BJ (cell line): ENCODE results near the gene ETV4. TPM values are rescaled to one million over a fixed set of nuclear protein-coding genes. Genes with fewer than 3 reads are reported as not detected.
A peak's percentile ranks its signal among the peaks of the same experiment; 100 is the strongest.

Source experiments
- CTCF ChIA-PET: fragments of 350-600 bp; formaldehyde crosslinking; extraction: SDS; loops from one replicate; lab custom pipeline; 2021; ENCODE audit warnings: antibody characterized with exemption, inconsistent platforms; lab: Yijun Ruan, JAX
- POLR2A ChIA-PET: fragments of 300-600 bp; sonication (Branson Sonifier 250); formaldehyde crosslinking; extraction: SDS; loops from one replicate; lab custom pipeline; 2021; ENCODE audit warnings: antibody characterized with exemption; lab: Charles Lee
- DNase-seq: peaks from one replicate; pipeline ENCODE4 v3.0.0-alpha.2; 2011; ENCODE audit warnings: low read depth
- H3K27me3 ChIP-seq: 2 replicates; pipeline ENCODE4 v1.6.0; 2011; ENCODE audit warnings: low read length; ENCODE audit not compliant: control insufficient read depth, insufficient read depth
- H3K36me3 ChIP-seq: 2 replicates; pipeline ENCODE4 v1.5.1; 2011; ENCODE audit warnings: low read length; ENCODE audit not compliant: control insufficient read depth, insufficient read depth
- H3K4me3 ChIP-seq: 2 replicates; pipeline ENCODE4 v1.5.1; 2011; ENCODE audit warnings: low read depth, mild to moderate bottlenecking, control low read depth, low read length
- CTCF ChIP-seq: IDR thresholded peaks from 2 replicates; pipeline ENCODE4 v1.5.1; 2011; ENCODE audit warnings: low read depth, mild to moderate bottlenecking, control low read depth, inconsistent platforms, low read length, moderate library complexity; ENCODE audit not compliant: insufficient read depth
- polyA plus RNA-seq: library from polyadenylated mRNA; depleted of rRNA; stranded (reverse); fragments of >200 nt; gene quantifications from 2 replicates; pipeline ENCODE4 v1.2.3, GENCODE V29; 2011

The ETV4 gene
- polyA plus RNA-seq, 1 experiment, result 6.6 TPM

GRCh38 chr17:43558805-43559160, 12.6 kb upstream of the ETV4 start:
- ChIA-PET POLR2A (no interaction called here), CTCF (interaction anchor here (1.0 to 1.3 kb wide), 3 partner anchors 15 to 115 kb away, joined by 3 to 6 read pairs (median 4); no protein-coding TSS in a partner anchor)
- TF ChIP-seq CTCF, result no peak
- no peaks in the 10 kb centered on the region for H3K27me3 ChIP-seq
- DNase-seq, result no peak
- H3K36me3 ChIP-seq, result no peaks in the 10 kb centered on the region
- H3K4me3 ChIP-seq, result no peak overlapping the region

- CTCF ChIA-PET, result interaction anchor here (0.8 to 2.9 kb wide), 5 partner anchors 9 to 117 kb away, joined by 4 to 10 read pairs (median 5); no protein-coding TSS in a partner anchor
- no peak overlapping the region for H3K4me3 ChIP-seq
- no peaks in the 10 kb centered on the region for H3K36me3 ChIP-seq
- POLR2A ChIA-PET, result interaction anchor here (0.7 kb wide), 1 partner anchor 35 kb away, joined by 3 read pairs; no protein-coding TSS in a partner anchor
- no peak for TF ChIP-seq CTCF
- no peaks in the 10 kb centered on the region for H3K27me3 ChIP-seq
- DNase-seq, result peak; percentile 83
Observed at GRCh38 chr17:43556292-43556691, 10.2 kb upstream of the ETV4 start.

- no peak for DNase-seq
- Histone ChIP-seq H3K36me3 (no peaks in the 10 kb centered on the region), H3K4me3 (no peak overlapping the region), H3K27me3 (no peaks in the 10 kb centered on the region)
- TF ChIP-seq CTCF, result no peak
- POLR2A ChIA-PET, result no interaction called here
- CTCF ChIA-PET, result interaction anchor here (0.6 to 2.9 kb wide), 4 partner anchors 7 to 119 kb away, joined by 3 to 10 read pairs (median 4); no protein-coding TSS in a partner anchor
Observed at GRCh38 chr17:43554857-43555256, 8.7 kb upstream of the ETV4 start.

GRCh38 chr17:43553573-43553972, 7.4 kb upstream of the ETV4 start:
- ChIA-PET POLR2A (no interaction called here), CTCF (interaction anchor here (1.4 kb wide), 1 partner anchor 34 kb away, joined by 3 read pairs; no protein-coding TSS in a partner anchor)
- no peak for TF ChIP-seq CTCF
- H3K27me3 ChIP-seq, result no peaks in the 10 kb centered on the region
- no peaks in the 10 kb centered on the region for H3K36me3 ChIP-seq
- H3K4me3 ChIP-seq, result no peak overlapping the region
- no peak for DNase-seq

- CTCF ChIA-PET, result interaction anchor here (1.4 kb wide), 1 partner anchor 32 kb away, joined by 3 read pairs; no protein-coding TSS in a partner anchor
Observed at GRCh38 chr17:43552229-43552837, 6.2 kb upstream of the ETV4 start.

More at GRCh38 chr17:43552229-43552837, 6.2 kb upstream of the ETV4 start:
- no peaks in the 10 kb centered on the region for H3K27me3 ChIP-seq
- no peak overlapping the region for H3K4me3 ChIP-seq
- no peak for TF ChIP-seq CTCF
- POLR2A ChIA-PET, result no interaction called here
- no peak for DNase-seq
- no peaks in the 10 kb centered on the region for H3K36me3 ChIP-seq
